ENCODE measurements around the gene TSPAN5.

TSPAN5 gene

GRCh38 chr4:98585596-98585995, 72.8 kb downstream of the TSPAN5 start:
- no peak for DNase-seq (ENCODE audit: low read depth)

- DNase-seq (ENCODE audit: low read depth): no peak
Measured at GRCh38 chr4:98584265-98584664, 74.1 kb downstream of the TSPAN5 start.

- DNase-seq (ENCODE audit: low read depth): no peak
Measured at GRCh38 chr4:98583265-98583664, 75.1 kb downstream of the TSPAN5 start.

GRCh38 chr4:98581126-98581525, 77.3 kb downstream of the TSPAN5 start:
- DNase-seq (ENCODE audit: low read depth): no peak

- DNase-seq (ENCODE audit: low read depth): no peak
Measured at GRCh38 chr4:98577956-98578355, 80.5 kb downstream of the TSPAN5 start.

- no peak for DNase-seq (ENCODE audit: low read depth)
Measured at GRCh38 chr4:98574816-98575215, 83.6 kb downstream of the TSPAN5 start.

GRCh38 chr4:98573791-98574190, 84.6 kb downstream of the TSPAN5 start:
- DNase-seq (ENCODE audit: low read depth): no peak

GRCh38 chr4:98572697-98573096, 85.7 kb downstream of the TSPAN5 start:
- DNase-seq (ENCODE audit: low read depth): no peak

GRCh38 chr4:98571161-98571786, 87.1 kb downstream of the TSPAN5 start:
- no peak for DNase-seq (ENCODE audit: low read depth)

- DNase-seq (ENCODE audit: low read depth): no peak
Measured at GRCh38 chr4:98570151-98570797, 88.1 kb downstream of the TSPAN5 start.

- DNase-seq (ENCODE audit: low read depth): no peak
Measured at GRCh38 chr4:98568941-98569663, 89.3 kb downstream of the TSPAN5 start.

GRCh38 chr4:98567611-98568010, 90.8 kb downstream of the TSPAN5 start:
- no peak for DNase-seq (ENCODE audit: low read depth)

GRCh38 chr4:98566361-98567008, 91.9 kb downstream of the TSPAN5 start:
- DNase-seq (ENCODE audit: low read depth): no peak

- no peak for DNase-seq (ENCODE audit: low read depth)
Measured at GRCh38 chr4:98565681-98566301, 92.6 kb downstream of the TSPAN5 start.

- no peak for DNase-seq (ENCODE audit: low read depth)
Measured at GRCh38 chr4:98564852-98565251, 93.6 kb downstream of the TSPAN5 start.

GRCh38 chr4:98560321-98560720, 98.1 kb downstream of the TSPAN5 start:
- DNase-seq (ENCODE audit: low read depth): no peak

GRCh38 chr4:98558471-98559169, 99.8 kb downstream of the TSPAN5 start:
- no peak for DNase-seq (ENCODE audit: low read depth)

- no peak for DNase-seq (ENCODE audit: low read depth)
Measured at GRCh38 chr4:98557194-98557892, 101.1 kb downstream of the TSPAN5 start.

GRCh38 chr4:98556451-98556850, 102.0 kb downstream of the TSPAN5 start:
- DNase-seq (ENCODE audit: low read depth): no peak

- DNase-seq (ENCODE audit: low read depth): no peak
Measured at GRCh38 chr4:98555798-98556445, 102.5 kb downstream of the TSPAN5 start.

Measured in stimulated activated CD8-positive, alpha-beta memory T cell treated with anti-CD3 and anti-CD28 coated beads, Interleukin-4, amount 100 ng/mL, for 24 hours (primary cell).